ENCODE results near the gene SLC26A9. TPM values are rescaled to one million over a fixed set of nuclear protein-coding genes. Genes with fewer than 3 reads are reported as not detected.

SLC26A9 gene
- total and polyA plus RNA-seq, 9 of the 15 experiments (the other 6 are each of a cell fraction or from before 2014, with no cell fraction given): 0.03 TPM; not detected in 8

DNA sequence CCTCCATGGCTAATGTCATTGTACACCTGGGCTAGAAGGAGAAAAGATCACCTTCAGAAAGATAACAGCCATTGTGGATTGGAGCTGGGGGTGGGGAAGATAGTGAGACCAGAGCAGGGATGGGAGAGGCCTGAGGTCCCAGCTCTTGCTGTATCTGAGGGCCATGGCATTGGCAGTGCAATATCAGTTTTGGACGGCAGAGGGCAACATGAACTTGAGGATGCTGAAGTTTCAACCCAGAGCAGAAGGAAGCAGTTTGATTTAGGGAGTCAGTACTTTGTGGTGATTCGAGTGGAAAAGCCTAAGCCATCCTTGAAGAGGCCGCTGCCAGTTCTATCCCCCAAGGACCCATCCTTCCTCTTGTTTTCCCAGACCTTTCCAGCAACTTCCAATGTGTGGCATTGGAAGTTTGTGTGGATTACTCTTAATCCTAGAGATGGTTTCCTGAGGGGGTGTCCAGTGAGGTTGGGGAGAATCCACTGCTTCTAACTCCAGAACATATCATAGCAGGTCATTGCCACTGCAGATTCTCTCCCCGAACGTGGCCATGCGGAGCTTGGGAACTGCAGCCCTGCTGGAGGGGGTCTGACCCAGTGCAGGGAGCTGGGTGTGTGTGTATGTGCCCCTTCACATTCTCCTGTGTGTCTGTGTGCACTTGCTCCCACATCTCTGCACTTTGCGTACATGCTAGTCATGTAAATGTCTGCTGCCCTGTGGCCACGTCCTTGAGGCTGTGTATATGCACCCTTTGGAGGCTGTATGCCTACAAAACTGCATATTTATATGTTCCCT is 24.1 kb downstream of the SLC26A9 start (continued):
- TF ChIP-seq, protein P1, sequence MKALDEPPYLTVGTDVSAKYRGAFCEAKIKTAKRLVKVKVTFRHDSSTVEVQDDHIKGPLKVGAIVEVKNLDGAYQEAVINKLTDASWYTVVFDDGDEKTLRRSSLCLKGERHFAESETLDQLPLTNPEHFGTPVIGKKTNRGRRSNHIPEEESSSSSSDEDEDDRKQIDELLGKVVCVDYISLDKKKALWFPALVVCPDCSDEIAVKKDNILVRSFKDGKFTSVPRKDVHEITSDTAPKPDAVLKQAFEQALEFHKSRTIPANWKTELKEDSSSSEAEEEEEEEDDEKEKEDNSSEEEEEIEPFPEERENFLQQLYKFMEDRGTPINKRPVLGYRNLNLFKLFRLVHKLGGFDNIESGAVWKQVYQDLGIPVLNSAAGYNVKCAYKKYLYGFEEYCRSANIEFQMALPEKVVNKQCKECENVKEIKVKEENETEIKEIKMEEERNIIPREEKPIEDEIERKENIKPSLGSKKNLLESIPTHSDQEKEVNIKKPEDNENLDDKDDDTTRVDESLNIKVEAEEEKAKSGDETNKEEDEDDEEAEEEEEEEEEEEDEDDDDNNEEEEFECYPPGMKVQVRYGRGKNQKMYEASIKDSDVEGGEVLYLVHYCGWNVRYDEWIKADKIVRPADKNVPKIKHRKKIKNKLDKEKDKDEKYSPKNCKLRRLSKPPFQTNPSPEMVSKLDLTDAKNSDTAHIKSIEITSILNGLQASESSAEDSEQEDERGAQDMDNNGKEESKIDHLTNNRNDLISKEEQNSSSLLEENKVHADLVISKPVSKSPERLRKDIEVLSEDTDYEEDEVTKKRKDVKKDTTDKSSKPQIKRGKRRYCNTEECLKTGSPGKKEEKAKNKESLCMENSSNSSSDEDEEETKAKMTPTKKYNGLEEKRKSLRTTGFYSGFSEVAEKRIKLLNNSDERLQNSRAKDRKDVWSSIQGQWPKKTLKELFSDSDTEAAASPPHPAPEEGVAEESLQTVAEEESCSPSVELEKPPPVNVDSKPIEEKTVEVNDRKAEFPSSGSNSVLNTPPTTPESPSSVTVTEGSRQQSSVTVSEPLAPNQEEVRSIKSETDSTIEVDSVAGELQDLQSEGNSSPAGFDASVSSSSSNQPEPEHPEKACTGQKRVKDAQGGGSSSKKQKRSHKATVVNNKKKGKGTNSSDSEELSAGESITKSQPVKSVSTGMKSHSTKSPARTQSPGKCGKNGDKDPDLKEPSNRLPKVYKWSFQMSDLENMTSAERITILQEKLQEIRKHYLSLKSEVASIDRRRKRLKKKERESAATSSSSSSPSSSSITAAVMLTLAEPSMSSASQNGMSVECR (CRISPR knock-in tag; IDR thresholded peaks at IDR 0.05): peak; percentile 25; the same call in 1 of the 2 replicates
- no peak for TF ChIP-seq TARDBP (IDR thresholded peaks at IDR 0.05)
- no peak for TF ChIP-seq BACH1 (tag; IDR thresholded peaks at IDR 0.05)
- no peak for TF ChIP-seq RBBP5 (IDR thresholded peaks at IDR 0.05; ENCODE audit: borderline replicate concordance, insufficient read depth, low read length, poor library complexity, severe bottlenecking)
- no peak for TF ChIP-seq ZNF282 (CRISPR knock-in tag; IDR thresholded peaks at IDR 0.05)
- TF ChIP-seq, protein P2, sequence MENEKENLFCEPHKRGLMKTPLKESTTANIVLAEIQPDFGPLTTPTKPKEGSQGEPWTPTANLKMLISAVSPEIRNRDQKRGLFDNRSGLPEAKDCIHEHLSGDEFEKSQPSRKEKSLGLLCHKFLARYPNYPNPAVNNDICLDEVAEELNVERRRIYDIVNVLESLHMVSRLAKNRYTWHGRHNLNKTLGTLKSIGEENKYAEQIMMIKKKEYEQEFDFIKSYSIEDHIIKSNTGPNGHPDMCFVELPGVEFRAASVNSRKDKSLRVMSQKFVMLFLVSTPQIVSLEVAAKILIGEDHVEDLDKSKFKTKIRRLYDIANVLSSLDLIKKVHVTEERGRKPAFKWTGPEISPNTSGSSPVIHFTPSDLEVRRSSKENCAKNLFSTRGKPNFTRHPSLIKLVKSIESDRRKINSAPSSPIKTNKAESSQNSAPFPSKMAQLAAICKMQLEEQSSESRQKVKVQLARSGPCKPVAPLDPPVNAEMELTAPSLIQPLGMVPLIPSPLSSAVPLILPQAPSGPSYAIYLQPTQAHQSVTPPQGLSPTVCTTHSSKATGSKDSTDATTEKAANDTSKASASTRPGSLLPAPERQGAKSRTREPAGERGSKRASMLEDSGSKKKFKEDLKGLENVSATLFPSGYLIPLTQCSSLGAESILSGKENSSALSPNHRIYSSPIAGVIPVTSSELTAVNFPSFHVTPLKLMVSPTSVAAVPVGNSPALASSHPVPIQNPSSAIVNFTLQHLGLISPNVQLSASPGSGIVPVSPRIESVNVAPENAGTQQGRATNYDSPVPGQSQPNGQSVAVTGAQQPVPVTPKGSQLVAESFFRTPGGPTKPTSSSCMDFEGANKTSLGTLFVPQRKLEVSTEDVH (IDR thresholded peaks at IDR 0.05; ENCODE audit: low read depth, partially characterized antibody): no peak
- TF ChIP-seq, protein P3, sequence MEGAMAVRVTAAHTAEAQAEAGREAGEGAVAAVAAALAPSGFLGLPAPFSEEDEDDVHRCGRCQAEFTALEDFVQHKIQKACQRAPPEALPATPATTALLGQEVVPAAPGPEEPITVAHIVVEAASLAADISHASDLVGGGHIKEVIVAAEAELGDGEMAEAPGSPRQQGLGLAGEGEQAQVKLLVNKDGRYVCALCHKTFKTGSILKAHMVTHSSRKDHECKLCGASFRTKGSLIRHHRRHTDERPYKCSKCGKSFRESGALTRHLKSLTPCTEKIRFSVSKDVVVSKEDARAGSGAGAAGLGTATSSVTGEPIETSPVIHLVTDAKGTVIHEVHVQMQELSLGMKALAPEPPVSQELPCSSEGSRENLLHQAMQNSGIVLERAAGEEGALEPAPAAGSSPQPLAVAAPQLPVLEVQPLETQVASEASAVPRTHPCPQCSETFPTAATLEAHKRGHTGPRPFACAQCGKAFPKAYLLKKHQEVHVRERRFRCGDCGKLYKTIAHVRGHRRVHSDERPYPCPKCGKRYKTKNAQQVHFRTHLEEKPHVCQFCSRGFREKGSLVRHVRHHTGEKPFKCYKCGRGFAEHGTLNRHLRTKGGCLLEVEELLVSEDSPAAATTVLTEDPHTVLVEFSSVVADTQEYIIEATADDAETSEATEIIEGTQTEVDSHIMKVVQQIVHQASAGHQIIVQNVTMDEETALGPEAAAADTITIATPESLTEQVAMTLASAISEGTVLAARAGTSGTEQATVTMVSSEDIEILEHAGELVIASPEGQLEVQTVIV (CRISPR knock-in tag; IDR thresholded peaks at IDR 0.05; ENCODE audit: borderline replicate concordance): no peak
- TF ChIP-seq ZNF431 (CRISPR knock-in tag; IDR thresholded peaks at IDR 0.05): no peak
- no peak for TF ChIP-seq HNRNPUL1 (IDR thresholded peaks at IDR 0.05; ENCODE audit: low read length)
- TF ChIP-seq, protein P4, sequence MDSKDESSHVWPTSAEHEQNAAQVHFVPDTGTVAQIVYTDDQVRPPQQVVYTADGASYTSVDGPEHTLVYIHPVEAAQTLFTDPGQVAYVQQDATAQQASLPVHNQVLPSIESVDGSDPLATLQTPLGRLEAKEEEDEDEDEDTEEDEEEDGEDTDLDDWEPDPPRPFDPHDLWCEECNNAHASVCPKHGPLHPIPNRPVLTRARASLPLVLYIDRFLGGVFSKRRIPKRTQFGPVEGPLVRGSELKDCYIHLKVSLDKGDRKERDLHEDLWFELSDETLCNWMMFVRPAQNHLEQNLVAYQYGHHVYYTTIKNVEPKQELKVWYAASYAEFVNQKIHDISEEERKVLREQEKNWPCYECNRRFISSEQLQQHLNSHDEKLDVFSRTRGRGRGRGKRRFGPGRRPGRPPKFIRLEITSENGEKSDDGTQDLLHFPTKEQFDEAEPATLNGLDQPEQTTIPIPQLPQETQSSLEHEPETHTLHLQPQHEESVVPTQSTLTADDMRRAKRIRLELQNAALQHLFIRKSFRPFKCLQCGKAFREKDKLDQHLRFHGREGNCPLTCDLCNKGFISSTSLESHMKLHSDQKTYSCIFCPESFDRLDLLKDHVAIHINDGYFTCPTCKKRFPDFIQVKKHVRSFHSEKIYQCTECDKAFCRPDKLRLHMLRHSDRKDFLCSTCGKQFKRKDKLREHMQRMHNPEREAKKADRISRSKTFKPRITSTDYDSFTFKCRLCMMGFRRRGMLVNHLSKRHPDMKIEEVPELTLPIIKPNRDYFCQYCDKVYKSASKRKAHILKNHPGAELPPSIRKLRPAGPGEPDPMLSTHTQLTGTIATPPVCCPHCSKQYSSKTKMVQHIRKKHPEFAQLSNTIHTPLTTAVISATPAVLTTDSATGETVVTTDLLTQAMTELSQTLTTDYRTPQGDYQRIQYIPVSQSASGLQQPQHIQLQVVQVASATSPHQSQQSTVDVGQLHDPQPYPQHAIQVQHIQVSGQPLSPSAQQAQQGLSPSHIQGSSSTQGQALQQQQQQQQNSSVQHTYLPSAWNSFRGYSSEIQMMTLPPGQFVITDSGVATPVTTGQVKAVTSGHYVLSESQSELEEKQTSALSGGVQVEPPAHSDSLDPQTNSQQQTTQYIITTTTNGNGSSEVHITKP (IDR thresholded peaks at IDR 0.05; ENCODE audit: partially characterized antibody): no peak
- TF ChIP-seq BCL6 (CRISPR knock-in tag; IDR thresholded peaks at IDR 0.05): no peak
- TF ChIP-seq GABPB1 (CRISPR knock-in tag; IDR thresholded peaks at IDR 0.05): peak; percentile 39; the same call in 1 of the 2 replicates
